K562 (cell line): ENCODE measurements around the gene RNASE3. TPM values are rescaled to one million over a fixed set of nuclear protein-coding genes. Genes with fewer than 3 reads are reported as not detected.

Source experiments
- ATF7 ChIP-seq: fragments of 450-650 bp; IDR thresholded peaks from 2 replicates; pipeline ENCODE4 v1.7.1; 2014; ENCODE audit warnings: mild to moderate bottlenecking, moderate library complexity
- CEBPB ChIP-seq: fragments of 450-650 bp; IDR thresholded peaks from 2 replicates; pipeline ENCODE4 v1.6.1; 2016; ENCODE audit warnings: missing genetic modification characterization, missing compliant biosample characterization
- CEBPG ChIP-seq, 3 experiments: fragments of 200-800 bp in 1 of 3; sonication (Bioruptor generic) in 1 of 3; sonication (generic) in 1 of 3; formaldehyde crosslinking in 1 of 3; IDR thresholded peaks in 2 of 3; conservative IDR thresholded peaks in 1 of 3; 2 replicates each; pipeline versions ENCODE4 v1.6.1 to v1.8.0; 2016 to 2022; ENCODE audit warnings: missing compliant biosample characterization in 2 of 3, missing genetic modification characterization in 2 of 3, mild to moderate bottlenecking in 1 of 3, missing genetic modification reagents in 1 of 3
- CTBP1 ChIP-seq: fragments of 450-650 bp; IDR thresholded peaks from 2 replicates; pipeline ENCODE4 v1.6.1; 2016; ENCODE audit warnings: borderline replicate concordance
- CXXC5 ChIP-seq: fragments of 250-450 bp; sonication (Bioruptor Pico); IDR thresholded peaks from 2 replicates; pipeline ENCODE4 v1.8.0; 2022; ENCODE audit warnings: inconsistent platforms, mild to moderate bottlenecking, moderate library complexity
- DIDO1 ChIP-seq: fragments of 450-650 bp; IDR thresholded peaks from 2 replicates; pipeline ENCODE4 v1.6.1; 2016; ENCODE audit warnings: low read depth, missing biosample characterization, missing genetic modification characterization
- E2F3 ChIP-seq: fragments of 250-450 bp; sonication (Bioruptor Pico); IDR thresholded peaks from 2 replicates; pipeline ENCODE4 v1.4.0; 2020; ENCODE audit warnings: mild to moderate bottlenecking
- EHMT2 ChIP-seq: fragments of 450-650 bp; IDR thresholded peaks from 2 replicates; pipeline ENCODE4 v1.6.1; 2018; ENCODE audit warnings: antibody characterized with exemption
- GATAD2B ChIP-seq: fragments of 450-650 bp; IDR thresholded peaks from 2 replicates; pipeline ENCODE4 v1.6.1; 2017; ENCODE audit warnings: mild to moderate bottlenecking, borderline replicate concordance
- MAZ ChIP-seq, 2 experiments: fragments of 450-650 bp in 1 of 2; sonication (generic) in 1 of 2; formaldehyde crosslinking; IDR thresholded peaks in 1 of 2; conservative IDR thresholded peaks in 1 of 2; 2 replicates each; pipeline versions ENCODE4 v1.4.0 to v1.5.0; 2020; ENCODE audit warnings: mild to moderate bottlenecking in 1 of 2, missing genetic modification reagents in 1 of 2
- NR2F6 ChIP-seq: fragments of 450-650 bp; formaldehyde crosslinking; IDR thresholded peaks from 2 replicates; pipeline ENCODE4 v1.4.0; 2020; ENCODE audit warnings: mild to moderate bottlenecking
- RB1 ChIP-seq: fragments of 450-650 bp; IDR thresholded peaks from 2 replicates; pipeline ENCODE4 v1.6.1; 2017; ENCODE audit warnings: low read depth, mild to moderate bottlenecking
- STAG1 ChIP-seq: sonication (generic); formaldehyde crosslinking; IDR thresholded peaks from 2 replicates; pipeline ENCODE4 v1.5.0; 2020; ENCODE audit warnings: missing genetic modification reagents, borderline replicate concordance
- ZBTB2 ChIP-seq: fragments of 450-650 bp; IDR thresholded peaks from 2 replicates; pipeline ENCODE4 v1.6.1; 2016; ENCODE audit warnings: antibody characterized with exemption
- ZNF143 ChIP-seq: sonication (generic); formaldehyde crosslinking; IDR thresholded peaks from 2 replicates; pipeline ENCODE4 v1.9.0; 2022; ENCODE audit warnings: mild to moderate bottlenecking, missing genetic modification reagents
- polyA plus RNA-seq, 8 experiments: library from polyadenylated mRNA; depleted of rRNA in 4 of 8; stranded (reverse) in 5 of 8; unstranded in 3 of 8; fragments of >200 nt; fragmentation: Nextera tagmentation in 2 of 8; fragmentation: Illumina TruSeq in 1 of 8; extraction: Ambion mirVana in 2 of 8; extraction: Trizol in 1 of 8; gene quantifications; 2 replicates each; pipeline versions ENCODE4 v1.2.1 to v1.2.3, GENCODE V29; 2011 to 2014; ENCODE audit warnings: inconsistent platforms in 1 of 8, missing spikeins in 1 of 8
- total RNA-seq, 7 experiments: library from RNA; depleted of rRNA in 6 of 7; stranded (reverse); fragments of >200 nt in 6 of 7; fragmentation: Illumina TruSeq in 2 of 7; extraction: Trizol in 2 of 7; gene quantifications; 2 replicates each; pipeline versions ENCODE4 v1.2.1 to v1.2.3, GENCODE V29; 2011 to 2021; ENCODE audit warnings: low replicate concordance in 1 of 7
- TF ChIP-seq, protein P1 (sequence below): fragments of 450-650 bp; IDR thresholded peaks from 2 replicates; pipeline ENCODE4 v1.6.1; 2018; ENCODE audit not compliant: partially characterized antibody
- TF ChIP-seq, protein P2 (sequence below), 3 experiments: IDR thresholded peaks in 2 of 3; conservative IDR thresholded peaks in 1 of 3; 2 replicates each; pipeline ENCODE4 v1.5.1; 2011 to 2012; ENCODE audit warnings: low read length in 3 of 3, mild to moderate bottlenecking in 3 of 3, control low read depth in 2 of 3, improper control_type of control experiment in 1 of 3, inconsistent platforms in 1 of 3, low read depth in 1 of 3, mixed read lengths in 1 of 3, moderate library complexity in 1 of 3; ENCODE audit not compliant: insufficient read depth in 2 of 3

Gene RNASE3
- total and polyA plus RNA-seq, 9 of the 15 experiments (the other 6 are each of a cell fraction or from before 2014, with no cell fraction given), result not detected

- TF ChIP-seq, protein P1, sequence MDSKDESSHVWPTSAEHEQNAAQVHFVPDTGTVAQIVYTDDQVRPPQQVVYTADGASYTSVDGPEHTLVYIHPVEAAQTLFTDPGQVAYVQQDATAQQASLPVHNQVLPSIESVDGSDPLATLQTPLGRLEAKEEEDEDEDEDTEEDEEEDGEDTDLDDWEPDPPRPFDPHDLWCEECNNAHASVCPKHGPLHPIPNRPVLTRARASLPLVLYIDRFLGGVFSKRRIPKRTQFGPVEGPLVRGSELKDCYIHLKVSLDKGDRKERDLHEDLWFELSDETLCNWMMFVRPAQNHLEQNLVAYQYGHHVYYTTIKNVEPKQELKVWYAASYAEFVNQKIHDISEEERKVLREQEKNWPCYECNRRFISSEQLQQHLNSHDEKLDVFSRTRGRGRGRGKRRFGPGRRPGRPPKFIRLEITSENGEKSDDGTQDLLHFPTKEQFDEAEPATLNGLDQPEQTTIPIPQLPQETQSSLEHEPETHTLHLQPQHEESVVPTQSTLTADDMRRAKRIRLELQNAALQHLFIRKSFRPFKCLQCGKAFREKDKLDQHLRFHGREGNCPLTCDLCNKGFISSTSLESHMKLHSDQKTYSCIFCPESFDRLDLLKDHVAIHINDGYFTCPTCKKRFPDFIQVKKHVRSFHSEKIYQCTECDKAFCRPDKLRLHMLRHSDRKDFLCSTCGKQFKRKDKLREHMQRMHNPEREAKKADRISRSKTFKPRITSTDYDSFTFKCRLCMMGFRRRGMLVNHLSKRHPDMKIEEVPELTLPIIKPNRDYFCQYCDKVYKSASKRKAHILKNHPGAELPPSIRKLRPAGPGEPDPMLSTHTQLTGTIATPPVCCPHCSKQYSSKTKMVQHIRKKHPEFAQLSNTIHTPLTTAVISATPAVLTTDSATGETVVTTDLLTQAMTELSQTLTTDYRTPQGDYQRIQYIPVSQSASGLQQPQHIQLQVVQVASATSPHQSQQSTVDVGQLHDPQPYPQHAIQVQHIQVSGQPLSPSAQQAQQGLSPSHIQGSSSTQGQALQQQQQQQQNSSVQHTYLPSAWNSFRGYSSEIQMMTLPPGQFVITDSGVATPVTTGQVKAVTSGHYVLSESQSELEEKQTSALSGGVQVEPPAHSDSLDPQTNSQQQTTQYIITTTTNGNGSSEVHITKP, result no peak
- TF ChIP-seq, protein P2, sequence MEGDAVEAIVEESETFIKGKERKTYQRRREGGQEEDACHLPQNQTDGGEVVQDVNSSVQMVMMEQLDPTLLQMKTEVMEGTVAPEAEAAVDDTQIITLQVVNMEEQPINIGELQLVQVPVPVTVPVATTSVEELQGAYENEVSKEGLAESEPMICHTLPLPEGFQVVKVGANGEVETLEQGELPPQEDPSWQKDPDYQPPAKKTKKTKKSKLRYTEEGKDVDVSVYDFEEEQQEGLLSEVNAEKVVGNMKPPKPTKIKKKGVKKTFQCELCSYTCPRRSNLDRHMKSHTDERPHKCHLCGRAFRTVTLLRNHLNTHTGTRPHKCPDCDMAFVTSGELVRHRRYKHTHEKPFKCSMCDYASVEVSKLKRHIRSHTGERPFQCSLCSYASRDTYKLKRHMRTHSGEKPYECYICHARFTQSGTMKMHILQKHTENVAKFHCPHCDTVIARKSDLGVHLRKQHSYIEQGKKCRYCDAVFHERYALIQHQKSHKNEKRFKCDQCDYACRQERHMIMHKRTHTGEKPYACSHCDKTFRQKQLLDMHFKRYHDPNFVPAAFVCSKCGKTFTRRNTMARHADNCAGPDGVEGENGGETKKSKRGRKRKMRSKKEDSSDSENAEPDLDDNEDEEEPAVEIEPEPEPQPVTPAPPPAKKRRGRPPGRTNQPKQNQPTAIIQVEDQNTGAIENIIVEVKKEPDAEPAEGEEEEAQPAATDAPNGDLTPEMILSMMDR (IDR thresholded peaks at IDR 0.05 in 2 of 3, conservative IDR thresholded peaks at IDR 0.05 in 1 of 3; ENCODE audit: insufficient read depth in 2 of 3, low read depth in 1 of 3, low read length in 3 of 3), result peak; percentile 79 to 85 (median 84)
- TF ChIP-seq ZBTB2 (no peak), ZNF143 (CRISPR knock-in tag) (no peak), ATF7 (peak; percentile 12; the same call in 1 of the 2 replicates), RB1 (no peak), GATAD2B (no peak), MAZ (CRISPR knock-in tag; conservative IDR thresholded peaks at IDR 0.05 in 1 of 2, IDR thresholded peaks at IDR 0.05 in 1 of 2) (no peak), CEBPB (tag) (peak; percentile 26; the same call in 1 of the 2 replicates), EHMT2 (peak; percentile 61; the same call in 1 of the 2 replicates), DIDO1 (tag) (0 out of 2 replicates have a peak, but pooled peaks have one; percentile 60), E2F3 (CRISPR knock-in tag) (no peak), CEBPG (CRISPR knock-in tag; IDR thresholded peaks at IDR 0.05) (no peak), CEBPG (tag; conservative IDR thresholded peaks at IDR 0.05 in 1 of 2, IDR thresholded peaks at IDR 0.05 in 1 of 2) (peak; percentile 18 to 24; a peak in 1 of 4 replicates), CXXC5 (CRISPR knock-in tag) (0 out of 2 replicates have a peak, but pooled peaks have one; percentile 43), CTBP1 (0 out of 2 replicates have a peak, but pooled peaks have one; percentile 14), STAG1 (CRISPR knock-in tag) (peak; percentile 58; the same call in 1 of the 2 replicates), NR2F6 (CRISPR knock-in tag) (no peak)
Observed at GRCh38 chr14:20873370-20874177, 17.6 kb upstream of the RNASE3 start (continued).
